MCF 10A (cell line): ENCODE results near the gene FAM81A. TPM values are rescaled to one million over a fixed set of nuclear protein-coding genes. Genes with fewer than 3 reads are reported as not detected.

Experiments
- BruUV-seq: library from RNA; stranded (reverse); fragments of 400-500 nt; replicated peaks from 2 replicates; lab custom pipeline; 2021; lab: Mats Ljungman, UMichigan
- CTCF ChIA-PET: fragments of 300-600 bp; sonication (Branson Sonifier 250); formaldehyde crosslinking; extraction: SDS; loops from one replicate; lab custom pipeline; 2021; ENCODE audit warnings: antibody characterized with exemption, inconsistent platforms; lab: Yijun Ruan, JAX
- POLR2A ChIA-PET: fragments of 300-600, 350-650 bp; sonication (Branson Sonifier 250); formaldehyde crosslinking; extraction: SDS; loops from one replicate; lab custom pipeline; 2020; ENCODE audit warnings: antibody characterized with exemption, inconsistent platforms; lab: Yijun Ruan, JAX
- DNase-seq: peaks from one replicate; pipeline ENCODE4 v3.0.0-alpha.2; 2018; ENCODE audit not compliant: unreplicated experiment
- H3K27ac Mint-ChIP-seq: one replicate; pipeline ENCODE4 v1.8.0; 2022; ENCODE audit warnings: mild to moderate bottlenecking, low read depth, mixed read lengths; ENCODE audit not compliant: unreplicated experiment
- H3K27me3 Mint-ChIP-seq: one replicate; pipeline ENCODE4 v1.8.0; 2022; ENCODE audit warnings: mixed read lengths; ENCODE audit not compliant: insufficient read depth, unreplicated experiment
- H3K36me3 Mint-ChIP-seq: one replicate; pipeline ENCODE4 v1.8.0; 2022; ENCODE audit warnings: mild to moderate bottlenecking, moderate library complexity, mixed read lengths; ENCODE audit not compliant: insufficient read depth, unreplicated experiment
- H3K4me1 Mint-ChIP-seq: one replicate; pipeline ENCODE4 v1.8.0; 2022; ENCODE audit warnings: mixed read lengths; ENCODE audit not compliant: insufficient read depth, unreplicated experiment
- H3K4me3 Mint-ChIP-seq: one replicate; pipeline ENCODE4 v1.8.0; 2022; ENCODE audit warnings: mild to moderate bottlenecking, moderate library complexity, mixed read lengths; ENCODE audit not compliant: unreplicated experiment
- H3K9me3 Mint-ChIP-seq: one replicate; pipeline ENCODE4 v1.8.0; 2022; ENCODE audit warnings: mixed read lengths; ENCODE audit not compliant: unreplicated experiment
- CTCF ChIP-seq: fragments of 200-600 bp; IDR thresholded peaks from one replicate; pipeline ENCODE4 v1.8.0; 2022; ENCODE audit warnings: antibody characterized with exemption, mild to moderate bottlenecking; ENCODE audit not compliant: unreplicated experiment
- intact Hi-C: fragments of 100-400 bp; cut with micrococcal nuclease; formaldehyde crosslinking; loops from 2 replicates; pipeline ENCODE4 v1.14.1; 2022
- total RNA-seq: library from RNA; stranded (reverse); gene quantifications from 2 replicates; pipeline ENCODE4 v1.2.3, GENCODE V29; 2022

Gene FAM81A
- total RNA-seq, 1 experiment from 2014 or later: 1.1 TPM

- ChIA-PET POLR2A (interaction anchor here (0.6 to 1.0 kb wide), 3 partner anchors 10 to 90 kb away, joined by 3 to 4 read pairs (median 3); partner anchors contain the start of gene GTF2A2), CTCF (interaction anchor here (0.5 to 2.3 kb wide), 5 partner anchors 34 to 1334 kb away, joined by 3 to 14 read pairs (median 8); no protein-coding TSS in a partner anchor)
- no peaks in the 10 kb centered on the region for H3K9me3 Mint-ChIP-seq
- TF ChIP-seq CTCF: no peak
- H3K27me3 Mint-ChIP-seq: no peaks in the 10 kb centered on the region
- no peaks in the 10 kb centered on the region for H3K36me3 Mint-ChIP-seq
- BruUV-seq: no TSS peak
- H3K27ac Mint-ChIP-seq: peak overlapping the region; percentile 82
- no peak overlapping the region for H3K4me3 Mint-ChIP-seq
- intact Hi-C loops: no loop called here
- peaks cover 27% of the 10 kb centered on the region for H3K4me1 Mint-ChIP-seq
- DNase-seq: peak; percentile 66
Observed at GRCh38 chr15:59567324-59567723, 129.3 kb downstream of the FAM81A start.

GRCh38 chr15:59569477-59569876 is 131.5 kb downstream of the FAM81A start:
- ChIA-PET CTCF (interaction anchor here (0.8 to 1.4 kb wide), 4 partner anchors 14 to 68 kb away, joined by 3 to 6 read pairs (median 4); no protein-coding TSS in a partner anchor), POLR2A (no interaction called here)
- no peaks in the 10 kb centered on the region for H3K9me3 Mint-ChIP-seq
- H3K27ac Mint-ChIP-seq: peak overlapping the region; percentile 28
- H3K27me3 Mint-ChIP-seq: no peaks in the 10 kb centered on the region
- no peak overlapping the region for H3K4me3 Mint-ChIP-seq
- no TSS peak for BruUV-seq
- DNase-seq: no peak
- peaks cover 22% of the 10 kb centered on the region for H3K4me1 Mint-ChIP-seq
- TF ChIP-seq CTCF: no peak
- intact Hi-C loops: no loop called here
- H3K36me3 Mint-ChIP-seq: no peaks in the 10 kb centered on the region

- no peak overlapping the region for H3K4me3 Mint-ChIP-seq
- H3K36me3 Mint-ChIP-seq: no peaks in the 10 kb centered on the region
- peak overlapping the region; percentile 28 for H3K27ac Mint-ChIP-seq
- no peaks in the 10 kb centered on the region for H3K27me3 Mint-ChIP-seq
- no TSS peak for BruUV-seq
- DNase-seq: peak; percentile 64
- intact Hi-C loops: no loop called here
- TF ChIP-seq CTCF: no peak
- peaks cover 22% of the 10 kb centered on the region for H3K4me1 Mint-ChIP-seq
- POLR2A ChIA-PET: interaction anchor here (0.7 kb wide), 1 partner anchor 20 kb away, joined by 3 read pairs; no protein-coding TSS in a partner anchor
- H3K9me3 Mint-ChIP-seq: no peaks in the 10 kb centered on the region
- CTCF ChIA-PET: interaction anchor here (1.0 kb wide), 1 partner anchor 67 kb away, joined by 3 read pairs; no protein-coding TSS in a partner anchor
Observed at GRCh38 chr15:59570315-59570714, 132.3 kb downstream of the FAM81A start.

- Mint-ChIP-seq H3K4me1 (peaks cover 20% of the 10 kb centered on the region), H3K4me3 (no peak overlapping the region), H3K27ac (no peak overlapping the region), H3K9me3 (no peaks in the 10 kb centered on the region), H3K36me3 (no peaks in the 10 kb centered on the region), H3K27me3 (no peaks in the 10 kb centered on the region)
- CTCF ChIA-PET: interaction anchor here (0.7 to 1.2 kb wide), 3 partner anchors 38 to 60 kb away, joined by 3 to 4 read pairs (median 3); no protein-coding TSS in a partner anchor
- BruUV-seq: no TSS peak
- intact Hi-C loops: no loop called here
- no peak for TF ChIP-seq CTCF
- POLR2A ChIA-PET: interaction anchor here (0.6 kb wide), 1 partner anchor 661 kb away, joined by 3 read pairs; no protein-coding TSS in a partner anchor
- DNase-seq: no peak
Observed at GRCh38 chr15:59571606-59572005, 133.6 kb downstream of the FAM81A start.

Other genes with a start within 250 kb of the FAM81A start
- gene LDHAL6B, start 231.3 kb upstream of the FAM81A start, total RNA-seq: not detected in 2 replicates
- gene MYO1E, start 65.3 kb upstream of the FAM81A start, total RNA-seq: 116 and 121 TPM in 2 replicates
- gene GCNT3, start 173.6 kb downstream of the FAM81A start, total RNA-seq: not detected in 2 replicates
- gene GTF2A2, start 219.3 kb downstream of the FAM81A start, total RNA-seq: 152 and 165 TPM in 2 replicates